SK-N-SH (cell line): ENCODE results near the gene NRSN1. TPM values are rescaled to one million over a fixed set of nuclear protein-coding genes. Genes with fewer than 3 reads are reported as not detected.

Experiments
- CTCF ChIA-PET: fragments of 300-600, 350-600 bp; formaldehyde crosslinking; extraction: SDS; loops from one replicate; lab custom pipeline; 2021; lab: Yijun Ruan, JAX
- POLR2A ChIA-PET: fragments of 350-600 bp; sonication (Branson Sonifier 250); formaldehyde crosslinking; extraction: SDS; loops from one replicate; lab custom pipeline; 2020; ENCODE audit warnings: antibody characterized with exemption, inconsistent platforms; lab: Yijun Ruan, JAX
- DNase-seq: peaks from one replicate; pipeline ENCODE4 v3.0.0; 2012
- H2AFZ ChIP-seq: fragments of 200-600 bp; sonication (generic); 2 replicates; pipeline ENCODE4 v1.8.1; 2016; ENCODE audit warnings: antibody characterized with exemption, mild to moderate bottlenecking, low read depth
- H3F3A ChIP-seq: fragments of 200-600 bp; sonication (generic); replicated peaks from 2 replicates; pipeline ENCODE3; 2016; ENCODE audit warnings: antibody characterized with exemption, mild to moderate bottlenecking; ENCODE audit not compliant: insufficient read depth
- H3K27ac ChIP-seq, 2 experiments: fragments of 200-500 bp in 1 of 2; fragments of 200-600 bp in 1 of 2; sonication (Bioruptor generic) in 1 of 2; sonication (generic), shearing (Covaris generic) in 1 of 2; 2 replicates each; pipeline versions ENCODE4 v1.5.1 to v1.6.1; 2014 to 2016; ENCODE audit warnings: low read depth in 2 of 2, inconsistent platforms in 1 of 2, low read length in 1 of 2, mild to moderate bottlenecking in 1 of 2, mixed read lengths in 1 of 2
- H3K27me3 ChIP-seq: fragments of 200-600 bp; sonication (generic), shearing (Covaris generic); 2 replicates; pipeline ENCODE4 v1.6.1; 2016; ENCODE audit warnings: mixed run types; ENCODE audit not compliant: insufficient read depth
- H3K36me3 ChIP-seq, 2 experiments: fragments of 200-500 bp in 1 of 2; fragments of 200-600 bp in 1 of 2; sonication (Bioruptor generic) in 1 of 2; sonication (generic) in 1 of 2; replicated peaks in 1 of 2; 2 replicates each; pipeline versions ENCODE3 to v1.5.1; 2014 to 2016; ENCODE audit warnings: low read length in 1 of 2, mild to moderate bottlenecking in 1 of 2; ENCODE audit not compliant: insufficient read depth in 2 of 2, control insufficient read depth in 1 of 2
- H3K4me1 ChIP-seq, 2 experiments: fragments of 200-500 bp in 1 of 2; fragments of 200-600 bp in 1 of 2; sonication (Bioruptor generic) in 1 of 2; sonication (generic), shearing (Covaris generic) in 1 of 2; 2 replicates each; pipeline versions ENCODE4 v1.5.1 to v1.6.1; 2014 to 2016; ENCODE audit warnings: low read depth in 1 of 2, low read length in 1 of 2, mixed run types in 1 of 2; ENCODE audit not compliant: insufficient read depth in 2 of 2, control insufficient read depth in 1 of 2
- H3K4me2 ChIP-seq: fragments of 200-600 bp; sonication (generic), shearing (Covaris generic); 2 replicates; pipeline ENCODE4 v1.6.1; 2017; ENCODE audit warnings: mixed run types
- H3K4me3 ChIP-seq, 2 experiments: fragments of 200-500 bp in 1 of 2; fragments of 200-600 bp in 1 of 2; sonication (Bioruptor generic) in 1 of 2; sonication (generic), shearing (Covaris generic) in 1 of 2; 2 replicates each; pipeline versions ENCODE4 v1.5.1 to v1.8.1; 2014 to 2016; ENCODE audit warnings: low read depth in 2 of 2, inconsistent platforms in 1 of 2, low read length in 1 of 2, mild to moderate bottlenecking in 1 of 2, mixed read lengths in 1 of 2, moderate library complexity in 1 of 2
- H3K79me2 ChIP-seq: fragments of 200-600 bp; sonication (generic); 2 replicates; pipeline ENCODE4 v1.8.1; 2017; ENCODE audit warnings: mild to moderate bottlenecking; ENCODE audit not compliant: insufficient read depth
- H3K9ac ChIP-seq: fragments of 200-600 bp; sonication (generic); 2 replicates; pipeline ENCODE4 v1.6.1; 2017; ENCODE audit warnings: mixed run types
- H3K9me2 ChIP-seq: fragments of 200-600 bp; sonication (generic); 2 replicates; pipeline ENCODE4 v1.6.1; 2017; ENCODE audit warnings: mixed run types
- H3K9me3 ChIP-seq: fragments of 200-600 bp; sonication (generic); 2 replicates; pipeline ENCODE4 v1.6.1; 2017; ENCODE audit warnings: mixed run types, mild to moderate bottlenecking, moderate library complexity
- H4K20me1 ChIP-seq: fragments of 200-600 bp; sonication (generic); 2 replicates; pipeline ENCODE4 v1.6.1; 2017; ENCODE audit warnings: mild to moderate bottlenecking, mixed run types; ENCODE audit not compliant: insufficient read depth
- EZH2phosphoT487 ChIP-seq: fragments of 200-600 bp; sonication (generic); IDR thresholded peaks from 2 replicates; pipeline ENCODE4 v1.6.1; 2017; ENCODE audit warnings: low read depth, mixed run types, mild to moderate bottlenecking, antibody characterized with exemption, moderate library complexity, borderline replicate concordance
- RCOR1 ChIP-seq: fragments of 150-350 bp; IDR thresholded peaks from 2 replicates; pipeline ENCODE4 v1.6.1; 2017; ENCODE audit warnings: antibody characterized with exemption, low read length
- YY1 ChIP-seq: IDR thresholded peaks from 2 replicates; pipeline ENCODE4 v1.4.0; 2012; ENCODE audit warnings: low read depth, mild to moderate bottlenecking
- WGBS: methylation state at CpG from one replicate; pipeline ENCODE4 v1.1.6; 2017; ENCODE audit warnings: low lambda C conversion rate; 5-methylcytosine and 5-hydroxymethylcytosine counted together
- polyA plus RNA-seq, 3 experiments: library from polyadenylated mRNA; depleted of rRNA; stranded (reverse); fragments of >200 nt; gene quantifications; 2 replicates each; pipeline ENCODE4 v1.2.3, GENCODE V29; 2012
- small RNA-seq, 7 experiments: library from RNA; depleted of rRNA; stranded (forward); fragments of <200 nt; gene quantifications; one replicate each; pipeline ENCODE3, GENCODE V24; 2012

NRSN1 gene
- polyA plus RNA-seq, 1 of the 3 experiments (the other 2 are of a cell fraction), result 0.02 TPM

GRCh38 chr6:24195836-24196597 is 70.0 kb downstream of the NRSN1 start:
- CTCF ChIA-PET, result interaction anchor here (0.8 to 1.2 kb wide), 3 partner anchors 9 to 87 kb away, joined by 3 read pairs; no protein-coding TSS in a partner anchor

More at GRCh38 chr6:24195836-24196597, 70.0 kb downstream of the NRSN1 start:
- Histone ChIP-seq H4K20me1 (no peaks in the 10 kb centered on the region), H3K4me2 (no peak overlapping the region), H3K9me2 (no peaks in the 10 kb centered on the region), H3K27ac (no peak overlapping the region), H3K9me3 (no peaks in the 10 kb centered on the region), H3K4me3 (no peak overlapping the region), H3K79me2 (no peaks in the 10 kb centered on the region), H3K4me1 (peaks cover 0 to 8% of the 10 kb centered on the region in 2 experiments; a peak in 2 of 4 replicates), H2AFZ (no peak overlapping the region), H3K36me3 (no peaks in the 10 kb centered on the region), H3K27me3 (no peaks in the 10 kb centered on the region), H3F3A (no peaks in the 10 kb centered on the region), H3K9ac (no peak overlapping the region)
- no peak for DNase-seq
- WGBS, result 47% methylated on average over 3 of the region's 3 CpGs
- POLR2A ChIA-PET, result no interaction called here
- TF ChIP-seq RCOR1 (no peak), YY1 (no peak), EZH2phosphoT487 (no peak)

Small RNA genes within 50 kb of the gene (small RNA-seq; reads per million reads assigned to genes)
- gene RF00218, result 0 to 0.06 (median 0) reads per million in 7 experiments

Other genes starting within 250 kb of the NRSN1 start
- gene DCDC2, start 231.8 kb downstream of the NRSN1 start, polyA plus RNA-seq (2012; rRNA removed), result not detected in 2 replicates